Osteocyte (in vitro differentiated cells): ENCODE measurements around the gene KLK3. TPM values are rescaled to one million over a fixed set of nuclear protein-coding genes. Genes with fewer than 3 reads are reported as not detected.

ENCODE experiments used
- DNase-seq: peaks from one replicate; pipeline ENCODE4 v3.0.0; 2021; ENCODE audit warnings: mixed read lengths; ENCODE audit not compliant: unreplicated experiment; ENCODE audit errors: extremely low spot score
- H3K27ac Mint-ChIP-seq: one replicate; pipeline ENCODE4 v1.8.0; 2021; ENCODE audit warnings: mild to moderate bottlenecking, mixed read lengths; ENCODE audit not compliant: unreplicated experiment
- H3K27me3 Mint-ChIP-seq: one replicate; pipeline ENCODE4 v1.8.0; 2021; ENCODE audit warnings: mixed read lengths; ENCODE audit not compliant: unreplicated experiment
- H3K36me3 Mint-ChIP-seq: one replicate; pipeline ENCODE4 v1.8.0; 2021; ENCODE audit warnings: mixed read lengths; ENCODE audit not compliant: unreplicated experiment
- H3K4me1 Mint-ChIP-seq: one replicate; pipeline ENCODE4 v1.8.0; 2021; ENCODE audit warnings: mixed read lengths; ENCODE audit not compliant: unreplicated experiment
- H3K4me3 Mint-ChIP-seq: one replicate; pipeline ENCODE4 v1.8.0; 2021; ENCODE audit warnings: mild to moderate bottlenecking, moderate library complexity, mixed read lengths; ENCODE audit not compliant: unreplicated experiment
- H3K9me3 Mint-ChIP-seq: one replicate; pipeline ENCODE4 v1.8.0; 2021; ENCODE audit warnings: mixed read lengths; ENCODE audit not compliant: unreplicated experiment
- CTCF ChIP-seq: fragments of 200-600 bp; sonication (generic); IDR thresholded peaks from 2 replicates; pipeline ENCODE4 v1.5.0; 2021; ENCODE audit warnings: antibody characterized with exemption, mild to moderate bottlenecking, moderate library complexity
- total RNA-seq: library from RNA; stranded (reverse); gene quantifications from 2 replicates; pipeline ENCODE4 v1.2.1, GENCODE V29; 2021

KLK3 gene
- total RNA-seq, 1 donor from 2014 or later: not detected

GRCh38 chr19:50898018-50898417 is 43.3 kb downstream of the KLK3 start:
- no peaks in the 10 kb centered on the region for H3K36me3 Mint-ChIP-seq
- DNase-seq: no peak
- H3K27me3 Mint-ChIP-seq: no peaks in the 10 kb centered on the region
- no peaks in the 10 kb centered on the region for H3K4me1 Mint-ChIP-seq
- no peak overlapping the region for H3K4me3 Mint-ChIP-seq
- H3K9me3 Mint-ChIP-seq: no peaks in the 10 kb centered on the region
- no peak overlapping the region for H3K27ac Mint-ChIP-seq
- TF ChIP-seq CTCF: no peak

DNA sequence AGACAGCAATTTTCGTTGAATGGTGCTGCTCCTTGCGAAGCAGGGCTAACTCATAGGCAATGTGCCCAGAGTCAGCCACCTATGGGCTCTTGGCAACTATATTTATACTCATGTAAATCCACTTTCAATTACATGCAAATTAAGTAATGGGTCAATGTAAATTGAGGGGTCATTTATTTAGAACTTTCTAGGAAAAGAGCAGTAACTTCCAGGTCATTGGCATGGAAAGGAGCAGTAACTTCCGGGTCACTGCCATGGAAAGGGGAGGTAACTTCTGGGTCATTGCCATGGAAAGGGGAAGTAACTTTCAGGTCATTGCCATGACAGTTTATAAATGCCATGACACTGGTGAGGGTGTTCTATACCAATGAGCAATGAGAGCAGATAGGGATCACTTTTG is 44.9 kb downstream of the KLK3 start:
- Mint-ChIP-seq H3K27ac (no peak overlapping the region), H3K4me3 (no peak overlapping the region), H3K27me3 (no peaks in the 10 kb centered on the region), H3K4me1 (no peaks in the 10 kb centered on the region), H3K36me3 (no peaks in the 10 kb centered on the region), H3K9me3 (no peaks in the 10 kb centered on the region)
- TF ChIP-seq CTCF: no peak
- DNase-seq: no peak

DNA sequence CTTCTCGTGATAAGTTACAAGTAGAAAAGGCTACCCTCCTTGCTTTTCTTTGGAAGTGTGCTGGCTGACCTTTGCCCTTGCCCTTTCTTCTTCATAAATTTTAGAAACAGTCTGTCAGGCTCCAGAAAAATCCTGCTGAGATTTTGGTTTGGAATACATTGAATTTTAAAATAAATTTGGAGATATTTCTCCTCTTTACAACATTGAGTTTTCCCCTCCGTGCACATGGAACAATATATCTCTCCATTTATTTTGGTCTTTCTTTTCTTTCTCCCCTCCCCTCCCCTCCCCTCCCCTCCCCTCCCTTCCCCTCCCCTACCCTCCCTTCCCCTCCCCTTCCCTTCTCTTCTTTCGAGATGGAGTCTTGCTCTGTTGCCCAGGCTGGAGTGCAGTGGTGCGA is 47.9 kb downstream of the KLK3 start:
- H3K4me1 Mint-ChIP-seq: no peaks in the 10 kb centered on the region
- no peaks in the 10 kb centered on the region for H3K36me3 Mint-ChIP-seq
- DNase-seq: no peak
- H3K27ac Mint-ChIP-seq: no peak overlapping the region
- no peak overlapping the region for H3K4me3 Mint-ChIP-seq
- no peaks in the 10 kb centered on the region for H3K9me3 Mint-ChIP-seq
- TF ChIP-seq CTCF: no peak
- no peaks in the 10 kb centered on the region for H3K27me3 Mint-ChIP-seq

DNA sequence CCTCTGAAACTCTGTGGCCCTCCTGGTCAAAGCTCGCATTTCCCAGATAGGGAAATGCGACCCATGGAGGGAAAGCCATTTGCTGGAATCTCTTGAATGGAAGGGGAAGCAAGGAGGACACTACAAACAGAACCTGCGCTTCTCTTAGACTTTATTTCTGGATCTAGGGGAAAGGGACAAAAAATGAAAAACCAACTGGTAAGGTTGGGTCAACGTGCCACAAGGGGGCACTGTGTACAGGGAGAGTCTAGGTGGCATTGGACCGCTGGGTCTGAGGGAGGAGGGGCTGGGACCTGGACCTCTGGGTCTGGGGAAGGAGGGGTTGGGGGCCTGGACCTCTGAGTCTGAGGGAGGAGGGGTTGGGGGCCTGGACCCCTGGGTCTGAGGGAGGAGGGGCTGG is 51.5 kb downstream of the KLK3 start:
- H3K27ac Mint-ChIP-seq: no peak overlapping the region
- H3K9me3 Mint-ChIP-seq: no peaks in the 10 kb centered on the region
- no peak overlapping the region for H3K4me3 Mint-ChIP-seq
- peaks cover 2% of the 10 kb centered on the region for H3K27me3 Mint-ChIP-seq
- no peaks in the 10 kb centered on the region for H3K4me1 Mint-ChIP-seq
- H3K36me3 Mint-ChIP-seq: no peaks in the 10 kb centered on the region
- DNase-seq: no peak
- no peak for TF ChIP-seq CTCF

- no peak overlapping the region for H3K4me3 Mint-ChIP-seq
- TF ChIP-seq CTCF: no peak
- H3K27ac Mint-ChIP-seq: no peak overlapping the region
- no peaks in the 10 kb centered on the region for H3K4me1 Mint-ChIP-seq
- DNase-seq: no peak
- H3K9me3 Mint-ChIP-seq: no peaks in the 10 kb centered on the region
- no peaks in the 10 kb centered on the region for H3K36me3 Mint-ChIP-seq
- H3K27me3 Mint-ChIP-seq: peaks cover 2% of the 10 kb centered on the region
These were observed 53.6 kb downstream of the KLK3 start for GRCh38 chr19:50908336-50908735.
